Keratinocyte (primary cell): Measurements from ENCODE around the gene OR10V1. TPM values are rescaled to one million over a fixed set of nuclear protein-coding genes. Genes with fewer than 3 reads are reported as not detected.

Experiments used
- DNase-seq: peaks from one replicate; pipeline ENCODE4 v3.0.0-alpha.2; 2011; ENCODE audit warnings: low read depth, missing footprints, low spot score
- FAIRE-seq: peaks from 2 replicates; lab custom pipeline; 2011; peaks lifted over from hg19 to GRCh38; lab: Jason Lieb, UNC
- H2AFZ ChIP-seq: 2 replicates; pipeline ENCODE4 v1.6.0; 2012; ENCODE audit warnings: low read length, control low read depth, inconsistent platforms; ENCODE audit not compliant: control insufficient read depth
- H3K27ac ChIP-seq: 2 replicates; pipeline ENCODE4 v1.5.1; 2011; ENCODE audit warnings: low read length; ENCODE audit not compliant: control insufficient read depth, insufficient read depth
- H3K27me3 ChIP-seq: 3 replicates; pipeline ENCODE4 v1.6.0; 2011; ENCODE audit warnings: low read length; ENCODE audit not compliant: control insufficient read depth, insufficient read depth; ENCODE audit errors: extremely low read depth
- H3K36me3 ChIP-seq, 2 experiments: 2 replicates in 1 of 2; 3 replicates in 1 of 2; pipeline ENCODE4 v1.5.1; 2011; ENCODE audit warnings: low read length in 2 of 2, mild to moderate bottlenecking in 1 of 2; ENCODE audit not compliant: control insufficient read depth in 2 of 2, insufficient read depth in 2 of 2; ENCODE audit errors: extremely low read depth in 1 of 2
- H3K4me1 ChIP-seq: 3 replicates; pipeline ENCODE4 v1.5.1; 2011; ENCODE audit warnings: low read length; ENCODE audit not compliant: control insufficient read depth, insufficient read depth; ENCODE audit errors: extremely low read depth
- H3K4me2 ChIP-seq: 3 replicates; pipeline ENCODE4 v1.6.0; 2011; ENCODE audit warnings: low read depth, low read length; ENCODE audit not compliant: control insufficient read depth, insufficient read depth; ENCODE audit errors: extremely low read depth
- H3K4me3 ChIP-seq, 3 experiments: fragments of 200-600 bp in 1 of 3; sonication (generic) in 1 of 3; 2 replicates in 2 of 3; 3 replicates in 1 of 3; pipeline ENCODE4 v1.5.1; 2011 to 2016; ENCODE audit warnings: low read length in 3 of 3, mild to moderate bottlenecking in 3 of 3, control low read depth in 2 of 3, inconsistent platforms in 1 of 3, low read depth in 1 of 3, mixed read lengths in 1 of 3, mixed run types in 1 of 3, moderate library complexity in 1 of 3; ENCODE audit not compliant: control insufficient read depth in 2 of 3, insufficient read depth in 2 of 3; ENCODE audit errors: extremely low read depth in 1 of 3
- H3K79me2 ChIP-seq: 2 replicates; pipeline ENCODE4 v1.6.0; 2012; ENCODE audit warnings: low read length; ENCODE audit not compliant: control insufficient read depth, insufficient read depth
- H3K9ac ChIP-seq: 3 replicates; pipeline ENCODE4 v1.6.0; 2011; ENCODE audit warnings: low read length; ENCODE audit not compliant: control insufficient read depth, insufficient read depth; ENCODE audit errors: extremely low read depth
- H3K9me1 ChIP-seq: 3 replicates; pipeline ENCODE4 v1.6.0; 2011; ENCODE audit warnings: low read length; ENCODE audit not compliant: control insufficient read depth, insufficient read depth; ENCODE audit errors: extremely low read depth
- H3K9me3 ChIP-seq: 2 replicates; pipeline ENCODE4 v1.5.1; 2012; ENCODE audit warnings: low read depth, low read length; ENCODE audit not compliant: control insufficient read depth
- H4K20me1 ChIP-seq: 3 replicates; pipeline ENCODE4 v1.6.0; 2011; ENCODE audit warnings: low read length; ENCODE audit not compliant: control insufficient read depth, insufficient read depth; ENCODE audit errors: extremely low read depth
- EZH2 ChIP-seq: IDR thresholded peaks from one replicate; pipeline ENCODE4 v1.6.1; 2012; ENCODE audit warnings: inconsistent platforms, mild to moderate bottlenecking, low read length, moderate library complexity
- dilution Hi-C: fragments of 300-500 bp; cut with MboI; formaldehyde crosslinking; loops from one replicate; pipeline ENCODE4 v1.7.0; 2020; ENCODE audit warnings: low sequenced_read_pairs; ENCODE audit not compliant: extremely low pct_ligation_motif_present
- polyA plus RNA-seq, 5 experiments: library from polyadenylated mRNA; depleted of rRNA in 3 of 5; stranded (reverse) in 3 of 5; stranded (forward) in 1 of 5; unstranded in 1 of 5; fragments of >200 nt; gene quantifications; 1 replicate in 1 of 5; 2 replicates in 3 of 5; 3 replicates in 1 of 5; pipeline versions ENCODE4 v1.2.1 to v1.2.3, GENCODE V29; 2011 to 2012; ENCODE audit warnings: missing spikeins in 2 of 5, low read depth in 1 of 5, low replicate concordance in 1 of 5
- TF ChIP-seq, protein P1 (sequence below), 3 experiments: IDR thresholded peaks in 1 of 3; conservative IDR thresholded peaks in 1 of 3; optimal IDR thresholded peaks in 1 of 3; 2 replicates in 2 of 3; 3 replicates in 1 of 3; pipeline versions ENCODE3 to v1.5.1; 2011; ENCODE audit warnings: low read length in 3 of 3, mild to moderate bottlenecking in 3 of 3, moderate library complexity in 2 of 3, control low read depth in 1 of 3, inconsistent platforms in 1 of 3; ENCODE audit not compliant: insufficient read depth in 2 of 3; ENCODE audit errors: extremely low read depth in 1 of 3

Gene OR10V1
- polyA plus RNA-seq, 1 donor (not counting 4 experiments of a cell fraction or from before 2014, with no cell fraction given): not detected

DNA sequence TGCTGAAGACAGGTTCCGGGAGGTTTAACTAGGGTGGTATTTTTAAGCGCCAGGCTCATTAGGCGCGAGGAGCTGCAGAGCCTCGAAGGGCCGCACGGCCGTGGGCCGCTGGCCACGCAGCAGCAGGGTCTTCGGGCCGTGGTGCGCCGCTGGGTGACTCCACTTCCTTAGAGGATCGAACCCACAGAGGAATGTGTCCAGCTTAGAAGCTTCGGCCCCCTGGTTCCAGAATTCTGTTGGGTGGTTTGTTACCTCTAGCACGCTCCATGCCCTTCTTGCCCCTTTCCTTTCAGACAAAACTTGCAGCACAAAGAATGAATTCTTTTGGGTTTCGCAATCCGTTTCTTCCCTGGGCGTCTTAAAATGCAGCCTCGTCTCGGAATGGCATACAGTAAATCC lies 44.0 kb downstream of the OR10V1 start:
- no peaks in the 10 kb centered on the region for H4K20me1 ChIP-seq
- peaks cover 2 to 7% of the 10 kb centered on the region in 2 experiments for H3K36me3 ChIP-seq
- DNase-seq (no peak), FAIRE-seq (peak; percentile 13)
- no peaks in the 10 kb centered on the region for H3K9me1 ChIP-seq
- TF ChIP-seq EZH2: no peak
- TF ChIP-seq, protein P1, sequence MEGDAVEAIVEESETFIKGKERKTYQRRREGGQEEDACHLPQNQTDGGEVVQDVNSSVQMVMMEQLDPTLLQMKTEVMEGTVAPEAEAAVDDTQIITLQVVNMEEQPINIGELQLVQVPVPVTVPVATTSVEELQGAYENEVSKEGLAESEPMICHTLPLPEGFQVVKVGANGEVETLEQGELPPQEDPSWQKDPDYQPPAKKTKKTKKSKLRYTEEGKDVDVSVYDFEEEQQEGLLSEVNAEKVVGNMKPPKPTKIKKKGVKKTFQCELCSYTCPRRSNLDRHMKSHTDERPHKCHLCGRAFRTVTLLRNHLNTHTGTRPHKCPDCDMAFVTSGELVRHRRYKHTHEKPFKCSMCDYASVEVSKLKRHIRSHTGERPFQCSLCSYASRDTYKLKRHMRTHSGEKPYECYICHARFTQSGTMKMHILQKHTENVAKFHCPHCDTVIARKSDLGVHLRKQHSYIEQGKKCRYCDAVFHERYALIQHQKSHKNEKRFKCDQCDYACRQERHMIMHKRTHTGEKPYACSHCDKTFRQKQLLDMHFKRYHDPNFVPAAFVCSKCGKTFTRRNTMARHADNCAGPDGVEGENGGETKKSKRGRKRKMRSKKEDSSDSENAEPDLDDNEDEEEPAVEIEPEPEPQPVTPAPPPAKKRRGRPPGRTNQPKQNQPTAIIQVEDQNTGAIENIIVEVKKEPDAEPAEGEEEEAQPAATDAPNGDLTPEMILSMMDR (optimal IDR thresholded peaks at IDR 0.05 in 1 of 3, IDR thresholded peaks at IDR 0.05 in 1 of 3, conservative IDR thresholded peaks at IDR 0.05 in 1 of 3; ENCODE audit: extremely low read depth in 1 of 3, insufficient read depth in 2 of 3, low read length in 3 of 3): no peak
- H3K4me1 ChIP-seq: peaks cover 22% of the 10 kb centered on the region
- peak overlapping the region; percentile 80 to 97 (median 84) for H3K4me3 ChIP-seq
- peak overlapping the region; percentile 95 for H2AFZ ChIP-seq
- H3K9ac ChIP-seq: peak overlapping the region; percentile 97
- dilution Hi-C loops: no loop called here
- H3K79me2 ChIP-seq: peaks cover 34% of the 10 kb centered on the region
- H3K4me2 ChIP-seq: peak overlapping the region; percentile 92
- H3K9me3 ChIP-seq: no peaks in the 10 kb centered on the region
- H3K27me3 ChIP-seq: no peaks in the 10 kb centered on the region
- peak overlapping the region; percentile 98 for H3K27ac ChIP-seq

GRCh38 chr11:59668950-59669610 lies 44.6 kb downstream of the OR10V1 start, which contains the start of gene PATL1:
Gene PATL1, minus strand, starts transcription at chr11:59669037. Its CDS starts 142 bp downstream, at chr11:59668895.
- peak; percentile 77 for DNase-seq
- peak within 1 kb of the TSS; percentile 95 for H2AFZ ChIP-seq
- peak within 1 kb of the TSS; percentile 97 for H3K9ac ChIP-seq
- no peaks in the 10 kb centered on the region for H3K9me1 ChIP-seq
- dilution Hi-C loops: no loop called here
- peaks cover 3 to 7% of the 10 kb centered on the region in 2 experiments for H3K36me3 ChIP-seq
- peaks cover 38% of the 10 kb centered on the region for H3K79me2 ChIP-seq
- peaks cover 22% of the 10 kb centered on the region for H3K4me1 ChIP-seq
- H3K9me3 ChIP-seq: no peaks in the 10 kb centered on the region
- H3K4me2 ChIP-seq: peak within 1 kb of the TSS; percentile 93
- TF ChIP-seq EZH2: no peak
- TF ChIP-seq, protein P1 (optimal IDR thresholded peaks at IDR 0.05 in 1 of 3, IDR thresholded peaks at IDR 0.05 in 1 of 3, conservative IDR thresholded peaks at IDR 0.05 in 1 of 3; ENCODE audit: extremely low read depth in 1 of 3, insufficient read depth in 2 of 3, low read length in 3 of 3): no peak
- no peaks in the 10 kb centered on the region for H3K27me3 ChIP-seq
- peak within 1 kb of the TSS; percentile 80 to 97 (median 84) for H3K4me3 ChIP-seq
- peak within 1 kb of the TSS; percentile 98 for H3K27ac ChIP-seq
- no peaks in the 10 kb centered on the region for H4K20me1 ChIP-seq
- peak; percentile 26 for FAIRE-seq
